ENCODE data around the gene BRCA1.

- TF ChIP-seq CTCF (conservative IDR thresholded peaks at IDR 0.05 in 1 of 2, IDR thresholded peaks at IDR 0.05 in 1 of 2; ENCODE audit: low read depth in 1 of 2, low read length in 2 of 2) (no peak), EZH2 (IDR thresholded peaks at IDR 0.05; ENCODE audit: low read length, missing control alignments) (no peak)
Measured at GRCh38 chr17:43027091-43028032, 97.8 kb downstream of the BRCA1 start.

Measured in fibroblast of lung (primary cell).